ENCODE results near the gene GATA3.

DNA sequence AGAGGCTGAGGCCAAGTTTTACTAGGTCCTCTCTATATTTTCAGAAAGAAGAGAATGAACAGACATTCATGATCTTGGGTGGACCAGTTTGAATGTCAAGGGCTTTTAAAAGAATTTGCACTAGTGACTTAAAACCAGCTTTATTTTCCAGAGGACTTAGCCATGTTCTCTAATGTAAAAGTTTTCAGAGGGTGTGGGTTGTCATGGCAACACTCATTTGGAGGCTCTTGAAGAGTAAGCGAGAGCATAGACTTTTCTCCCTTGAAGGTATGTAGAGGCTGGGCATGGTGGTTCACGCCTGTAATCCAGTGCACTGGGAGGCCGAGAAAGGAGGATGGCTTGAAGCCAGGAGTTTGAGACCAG is 61.1 kb downstream of the GATA3 start:
- TF ChIP-seq EZH2 (IDR thresholded peaks at IDR 0.05; ENCODE audit: insufficient read depth, poor library complexity, severe bottlenecking) (no peak), EZH2phosphoT487 (IDR thresholded peaks at IDR 0.05; ENCODE audit: insufficient read depth, low read depth) (no peak)

All from GM23248 (cell line).